ENCODE data around the gene SESN1.

Gene SESN1

GRCh38 chr6:109036574-109037294 is 57.9 kb downstream of the SESN1 start:
- H3K4me3 ChIP-seq (ENCODE audit: low read length, poor library complexity, severe bottlenecking), result peak overlapping the region; percentile 45
- TF ChIP-seq EZH2phosphoT487 (IDR thresholded peaks at IDR 0.05; ENCODE audit: borderline replicate concordance) (no peak), CTCF (conservative IDR thresholded peaks at IDR 0.05; ENCODE audit: low read length) (no peak)
- H4K20me1 ChIP-seq (ENCODE audit: insufficient read depth, low read length, poor library complexity, severe bottlenecking), result no peaks in the 10 kb centered on the region
- peaks cover 8% of the 10 kb centered on the region; the same call in 1 of the 2 replicates for H3F3A ChIP-seq (ENCODE audit: low read depth)
- H3K9ac ChIP-seq (ENCODE audit: low read depth, low read length, poor library complexity, severe bottlenecking), result no peak overlapping the region
- no peaks in the 10 kb centered on the region for H3K9me3 ChIP-seq (ENCODE audit: insufficient read depth, low read depth, low read length)
- no peaks in the 10 kb centered on the region for H3K9me2 ChIP-seq (replicated peaks; ENCODE audit: low read depth, low read length)
- no peaks in the 10 kb centered on the region for H3K27me3 ChIP-seq (ENCODE audit: insufficient read depth, low read length, poor library complexity, severe bottlenecking)
- no peaks in the 10 kb centered on the region for H3K36me3 ChIP-seq (ENCODE audit: insufficient read depth, low read length)
- H3K4me2 ChIP-seq (ENCODE audit: low read depth, low read length, poor library complexity, severe bottlenecking), result peak overlapping the region; percentile 66
- no peak overlapping the region for H2AFZ ChIP-seq (ENCODE audit: low read length)
- H3K4me1 ChIP-seq (ENCODE audit: insufficient read depth, low read length, poor library complexity, severe bottlenecking), result peaks cover 45% of the 10 kb centered on the region
- H3K79me2 ChIP-seq (ENCODE audit: insufficient read depth, low read length), result no peaks in the 10 kb centered on the region

GRCh38 chr6:109034526-109034925 is 60.1 kb downstream of the SESN1 start:
- Histone ChIP-seq H3K79me2 (ENCODE audit: insufficient read depth, low read length) (no peaks in the 10 kb centered on the region), H3K9me2 (replicated peaks; ENCODE audit: low read depth, low read length) (no peaks in the 10 kb centered on the region), H3K27me3 (ENCODE audit: insufficient read depth, low read length, poor library complexity, severe bottlenecking) (no peaks in the 10 kb centered on the region), H3K4me2 (ENCODE audit: low read depth, low read length, poor library complexity, severe bottlenecking) (no peak overlapping the region), H3K4me1 (ENCODE audit: insufficient read depth, low read length, poor library complexity, severe bottlenecking) (peaks cover 36% of the 10 kb centered on the region), H2AFZ (ENCODE audit: low read length) (no peak overlapping the region), H3K4me3 (ENCODE audit: low read length, poor library complexity, severe bottlenecking) (no peak overlapping the region), H3K9ac (ENCODE audit: low read depth, low read length, poor library complexity, severe bottlenecking) (no peak overlapping the region), H4K20me1 (ENCODE audit: insufficient read depth, low read length, poor library complexity, severe bottlenecking) (no peaks in the 10 kb centered on the region), H3K36me3 (ENCODE audit: insufficient read depth, low read length) (no peaks in the 10 kb centered on the region), H3K9me3 (ENCODE audit: insufficient read depth, low read depth, low read length) (no peaks in the 10 kb centered on the region), H3F3A (ENCODE audit: low read depth) (peaks cover 8% of the 10 kb centered on the region; the same call in 1 of the 2 replicates)
- no peak for TF ChIP-seq CTCF (conservative IDR thresholded peaks at IDR 0.05; ENCODE audit: low read length)
- no peak for TF ChIP-seq EZH2phosphoT487 (IDR thresholded peaks at IDR 0.05; ENCODE audit: borderline replicate concordance)

- Histone ChIP-seq H3F3A (ENCODE audit: low read depth) (peaks cover 8% of the 10 kb centered on the region; the same call in 1 of the 2 replicates), H3K79me2 (ENCODE audit: insufficient read depth, low read length) (no peaks in the 10 kb centered on the region), H3K9me3 (ENCODE audit: insufficient read depth, low read depth, low read length) (no peaks in the 10 kb centered on the region), H3K36me3 (ENCODE audit: insufficient read depth, low read length) (no peaks in the 10 kb centered on the region), H4K20me1 (ENCODE audit: insufficient read depth, low read length, poor library complexity, severe bottlenecking) (no peaks in the 10 kb centered on the region), H3K4me3 (ENCODE audit: low read length, poor library complexity, severe bottlenecking) (no peak overlapping the region), H3K9me2 (replicated peaks; ENCODE audit: low read depth, low read length) (no peaks in the 10 kb centered on the region), H3K9ac (ENCODE audit: low read depth, low read length, poor library complexity, severe bottlenecking) (no peak overlapping the region), H3K4me1 (ENCODE audit: insufficient read depth, low read length, poor library complexity, severe bottlenecking) (peaks cover 28% of the 10 kb centered on the region), H2AFZ (ENCODE audit: low read length) (no peak overlapping the region), H3K4me2 (ENCODE audit: low read depth, low read length, poor library complexity, severe bottlenecking) (no peak overlapping the region), H3K27me3 (ENCODE audit: insufficient read depth, low read length, poor library complexity, severe bottlenecking) (no peaks in the 10 kb centered on the region)
- TF ChIP-seq EZH2phosphoT487 (IDR thresholded peaks at IDR 0.05; ENCODE audit: borderline replicate concordance) (no peak), CTCF (conservative IDR thresholded peaks at IDR 0.05; ENCODE audit: low read length) (no peak)
Measured at GRCh38 chr6:109033655-109034054, 61.0 kb downstream of the SESN1 start.
